Astrocyte (in vitro differentiated cells and primary cell): ENCODE data around the gene PHF12. TPM values are rescaled to one million over a fixed set of nuclear protein-coding genes. Genes with fewer than 3 reads are reported as not detected.

Experiments used
- DNase-seq: peaks from one replicate; pipeline ENCODE4 v3.0.0-alpha.2; 2010; ENCODE audit warnings: low read depth
- FAIRE-seq: peaks from 2 replicates; lab custom pipeline; 2011; peaks lifted over from hg19 to GRCh38; lab: Jason Lieb, UNC
- H2AFZ ChIP-seq: 2 replicates; pipeline ENCODE4 v1.6.0; 2012; ENCODE audit warnings: low read depth, low read length, inconsistent platforms
- H3K27ac ChIP-seq: 2 replicates; pipeline ENCODE4 v1.5.1; 2011; ENCODE audit warnings: low read depth, low read length, inconsistent platforms
- H3K27me3 ChIP-seq: 2 replicates; pipeline ENCODE4 v1.6.0; 2011; ENCODE audit warnings: low read length, inconsistent platforms; ENCODE audit not compliant: insufficient read depth
- H3K36me3 ChIP-seq: 2 replicates; pipeline ENCODE4 v1.5.1; 2011; ENCODE audit warnings: low read length, inconsistent platforms; ENCODE audit not compliant: insufficient read depth
- H3K4me1 ChIP-seq: 2 replicates; pipeline ENCODE4 v1.5.1; 2011; ENCODE audit warnings: low read length, inconsistent platforms; ENCODE audit not compliant: insufficient read depth
- H3K4me2 ChIP-seq: 2 replicates; pipeline ENCODE4 v1.6.0; 2012; ENCODE audit warnings: low read length, inconsistent platforms
- H3K4me3 ChIP-seq: 2 replicates; pipeline ENCODE4 v1.5.1; 2011; ENCODE audit warnings: low read depth, mild to moderate bottlenecking, low read length, inconsistent platforms; ENCODE audit not compliant: insufficient read depth
- H3K79me2 ChIP-seq: 2 replicates; pipeline ENCODE4 v1.6.0; 2012; ENCODE audit warnings: mild to moderate bottlenecking, low read length, inconsistent platforms; ENCODE audit not compliant: insufficient read depth
- H3K9ac ChIP-seq: 2 replicates; pipeline ENCODE4 v1.6.0; 2012; ENCODE audit warnings: mild to moderate bottlenecking, low read length, inconsistent platforms
- H3K9me3 ChIP-seq: 2 replicates; pipeline ENCODE4 v1.5.1; 2012; ENCODE audit warnings: low read depth, mild to moderate bottlenecking, low read length, inconsistent platforms; ENCODE audit not compliant: insufficient read depth
- H4K20me1 ChIP-seq: 2 replicates; pipeline ENCODE4 v1.6.0; 2012; ENCODE audit warnings: low read length, inconsistent platforms; ENCODE audit not compliant: insufficient read depth
- H3K27ac Mint-ChIP-seq: one replicate; pipeline ENCODE4 v1.8.0; 2021; ENCODE audit warnings: mild to moderate bottlenecking, mixed read lengths; ENCODE audit not compliant: unreplicated experiment
- H3K27me3 Mint-ChIP-seq: one replicate; pipeline ENCODE4 v1.8.0; 2021; ENCODE audit warnings: low read depth, mixed read lengths; ENCODE audit not compliant: unreplicated experiment
- H3K36me3 Mint-ChIP-seq: one replicate; pipeline ENCODE4 v1.8.0; 2021; ENCODE audit warnings: low read depth, mixed read lengths; ENCODE audit not compliant: unreplicated experiment
- H3K4me1 Mint-ChIP-seq: one replicate; pipeline ENCODE4 v1.8.0; 2021; ENCODE audit warnings: low read depth, mixed read lengths; ENCODE audit not compliant: unreplicated experiment
- H3K4me3 Mint-ChIP-seq: one replicate; pipeline ENCODE4 v1.8.0; 2021; ENCODE audit warnings: mild to moderate bottlenecking, moderate library complexity, mixed read lengths; ENCODE audit not compliant: unreplicated experiment
- H3K9me3 Mint-ChIP-seq: one replicate; pipeline ENCODE4 v1.8.0; 2021; ENCODE audit warnings: mild to moderate bottlenecking, mixed read lengths; ENCODE audit not compliant: unreplicated experiment
- EZH2 ChIP-seq: IDR thresholded peaks from 2 replicates; pipeline ENCODE4 v1.6.1; 2012; ENCODE audit warnings: mild to moderate bottlenecking, low read length, inconsistent platforms; ENCODE audit not compliant: insufficient read depth
- total RNA-seq: library from RNA; stranded (reverse); gene quantifications from 2 replicates; pipeline ENCODE4 v1.2.1, GENCODE V29; 2021
- TF ChIP-seq, protein P1 (sequence below): IDR thresholded peaks from 2 replicates; pipeline ENCODE4 v1.5.1; 2011; ENCODE audit warnings: low read depth, mild to moderate bottlenecking, inconsistent platforms, low read length, moderate library complexity; ENCODE audit not compliant: insufficient read depth

Gene PHF12
- total RNA-seq, 1 donor from 2014 or later = 41.6 TPM

DNA sequence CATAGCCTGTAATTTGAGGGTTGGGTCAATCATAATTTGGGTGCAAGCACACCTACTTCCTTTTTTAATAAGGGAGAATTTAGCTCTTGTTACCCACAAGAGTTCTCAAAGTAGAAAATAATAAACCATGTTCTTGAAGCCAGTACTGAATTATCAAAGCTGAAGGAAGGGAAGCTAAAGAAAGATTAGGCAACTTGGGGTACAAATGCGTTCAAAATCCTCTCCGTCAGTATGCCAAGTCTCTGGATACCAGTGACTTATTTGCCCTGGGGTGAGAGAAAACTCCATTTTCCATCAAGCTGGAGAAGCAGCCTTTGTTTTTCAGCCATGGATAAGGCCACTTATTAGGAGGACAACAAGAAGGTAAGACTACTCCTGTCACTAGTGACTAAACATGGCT, 25.0 kb downstream of the PHF12 start:
- peaks cover 18% of the 10 kb centered on the region for H3K36me3 ChIP-seq
- Mint-ChIP-seq H3K27me3 (no peaks in the 10 kb centered on the region), H3K9me3 (peaks cover 2% of the 10 kb centered on the region), H3K4me1 (peaks cover 19% of the 10 kb centered on the region), H3K4me3 (no peak overlapping the region), H3K27ac (no peak overlapping the region), H3K36me3 (peaks cover 47% of the 10 kb centered on the region)
- H3K27me3 ChIP-seq = no peaks in the 10 kb centered on the region
- peaks cover 23% of the 10 kb centered on the region for H3K4me1 ChIP-seq
- H3K4me3 ChIP-seq = no peak overlapping the region
- peaks cover 95% of the 10 kb centered on the region for H4K20me1 ChIP-seq
- peaks cover 73% of the 10 kb centered on the region for H3K79me2 ChIP-seq
- H3K9ac ChIP-seq = no peak overlapping the region
- H3K9me3 ChIP-seq = peaks cover 5% of the 10 kb centered on the region
- FAIRE-seq (no peak), DNase-seq (no peak)
- H3K4me2 ChIP-seq = peak overlapping the region; percentile 55
- peak overlapping the region; percentile 9 for H3K27ac ChIP-seq
- TF ChIP-seq, protein P1, sequence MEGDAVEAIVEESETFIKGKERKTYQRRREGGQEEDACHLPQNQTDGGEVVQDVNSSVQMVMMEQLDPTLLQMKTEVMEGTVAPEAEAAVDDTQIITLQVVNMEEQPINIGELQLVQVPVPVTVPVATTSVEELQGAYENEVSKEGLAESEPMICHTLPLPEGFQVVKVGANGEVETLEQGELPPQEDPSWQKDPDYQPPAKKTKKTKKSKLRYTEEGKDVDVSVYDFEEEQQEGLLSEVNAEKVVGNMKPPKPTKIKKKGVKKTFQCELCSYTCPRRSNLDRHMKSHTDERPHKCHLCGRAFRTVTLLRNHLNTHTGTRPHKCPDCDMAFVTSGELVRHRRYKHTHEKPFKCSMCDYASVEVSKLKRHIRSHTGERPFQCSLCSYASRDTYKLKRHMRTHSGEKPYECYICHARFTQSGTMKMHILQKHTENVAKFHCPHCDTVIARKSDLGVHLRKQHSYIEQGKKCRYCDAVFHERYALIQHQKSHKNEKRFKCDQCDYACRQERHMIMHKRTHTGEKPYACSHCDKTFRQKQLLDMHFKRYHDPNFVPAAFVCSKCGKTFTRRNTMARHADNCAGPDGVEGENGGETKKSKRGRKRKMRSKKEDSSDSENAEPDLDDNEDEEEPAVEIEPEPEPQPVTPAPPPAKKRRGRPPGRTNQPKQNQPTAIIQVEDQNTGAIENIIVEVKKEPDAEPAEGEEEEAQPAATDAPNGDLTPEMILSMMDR = no peak
- no peak for TF ChIP-seq EZH2
- no peak overlapping the region for H2AFZ ChIP-seq

DNA sequence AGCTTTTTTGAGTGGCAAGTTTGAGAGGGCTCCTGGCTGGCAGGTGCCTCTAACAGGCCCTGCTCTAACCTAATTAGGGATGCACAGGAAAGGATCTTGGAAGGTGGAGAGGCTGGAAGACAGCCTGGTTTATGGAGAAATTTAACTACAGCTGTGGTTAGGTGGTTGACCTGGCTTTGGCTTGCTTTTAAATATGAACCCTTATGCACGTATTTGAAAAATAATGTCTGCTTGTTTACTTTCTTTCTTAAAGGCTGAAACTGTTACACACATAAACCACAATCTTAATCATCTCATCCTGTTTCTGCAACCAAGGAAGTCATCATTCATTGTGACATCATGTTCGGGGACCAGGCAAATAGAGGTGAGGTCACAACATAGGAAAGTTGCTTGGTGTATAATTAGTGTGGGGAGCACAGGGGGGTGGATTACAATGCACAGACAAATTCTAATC, 25.4 kb downstream of the PHF12 start:
- H3K4me3 Mint-ChIP-seq = no peak overlapping the region

DNA sequence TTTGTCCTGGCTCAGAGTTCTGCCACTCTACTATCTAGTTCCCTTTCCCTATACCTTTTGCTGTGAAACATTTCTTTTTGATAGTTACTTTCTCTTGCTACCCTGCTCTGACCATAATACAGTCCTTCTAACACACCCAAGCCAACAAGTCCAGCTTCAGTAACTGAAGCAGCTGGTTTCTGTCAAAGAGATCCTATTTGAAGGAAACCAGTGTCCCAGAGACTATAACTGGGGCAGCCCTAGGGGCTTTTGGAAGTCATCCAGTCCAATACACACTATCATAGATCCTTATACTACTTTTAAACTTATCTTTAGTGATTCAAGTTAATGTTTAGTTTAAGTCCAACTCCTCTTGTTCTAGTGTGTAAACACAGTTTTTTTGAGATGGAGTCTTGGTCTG, 31.1 kb downstream of the PHF12 start:
- Histone ChIP-seq H3K27me3 (no peaks in the 10 kb centered on the region), H3K4me1 (peaks cover 3% of the 10 kb centered on the region), H3K79me2 (peaks cover 19% of the 10 kb centered on the region), H3K4me3 (no peak overlapping the region), H2AFZ (no peak overlapping the region), H4K20me1 (peaks cover 88% of the 10 kb centered on the region), H3K27ac (no peak overlapping the region), H3K9ac (no peak overlapping the region), H3K36me3 (peaks cover 61% of the 10 kb centered on the region), H3K4me2 (no peak overlapping the region), H3K9me3 (no peaks in the 10 kb centered on the region)
- TF ChIP-seq, protein P1 = no peak
- no peak for TF ChIP-seq EZH2
- no peaks in the 10 kb centered on the region for H3K9me3 Mint-ChIP-seq
- FAIRE-seq (no peak), DNase-seq (no peak)
- no peaks in the 10 kb centered on the region for H3K27me3 Mint-ChIP-seq
- H3K4me1 Mint-ChIP-seq = peaks cover 4% of the 10 kb centered on the region
- no peak overlapping the region for H3K27ac Mint-ChIP-seq
- H3K36me3 Mint-ChIP-seq = peaks cover 46% of the 10 kb centered on the region
- no peak overlapping the region for H3K4me3 Mint-ChIP-seq

More for the DNA sequence above, 25.4 kb downstream of the PHF12 start:
- TF ChIP-seq, protein P1 = no peak
- TF ChIP-seq EZH2 = no peak
- Histone ChIP-seq H3K27ac (peak overlapping the region; percentile 33), H3K4me1 (peaks cover 23% of the 10 kb centered on the region), H3K9me3 (peaks cover 5% of the 10 kb centered on the region), H3K36me3 (peaks cover 23% of the 10 kb centered on the region), H3K4me2 (peak overlapping the region; percentile 55), H4K20me1 (peaks cover 96% of the 10 kb centered on the region), H3K27me3 (no peaks in the 10 kb centered on the region), H3K4me3 (no peak overlapping the region), H2AFZ (no peak overlapping the region), H3K79me2 (peaks cover 69% of the 10 kb centered on the region), H3K9ac (no peak overlapping the region)
- H3K36me3 Mint-ChIP-seq = peaks cover 47% of the 10 kb centered on the region
- H3K9me3 Mint-ChIP-seq = peaks cover 2% of the 10 kb centered on the region
- no peak overlapping the region for H3K27ac Mint-ChIP-seq
- DNase-seq (peak; percentile 92), FAIRE-seq (no peak)
- no peaks in the 10 kb centered on the region for H3K27me3 Mint-ChIP-seq
- H3K4me1 Mint-ChIP-seq = peaks cover 19% of the 10 kb centered on the region
